ENCODE results near the gene DAAM1. TPM values are rescaled to one million over a fixed set of nuclear protein-coding genes. Genes with fewer than 3 reads are reported as not detected.

Gene DAAM1
- 10 to 100 TPM in 2 of 6 experiments, 1 to 10 TPM in 4; 7.5 to 12.2 (median 8.6) TPM for total RNA-seq (2021; fragmentation: NEBNext Ultra II Directional; extraction: Animal tissue kit (Norgen Biotek cat#: 25700))
- long read RNA-seq, partial matches to known transcripts, result 2 of 5 reads
- long read RNA-seq, other reads (novel, unspliced or antisense), result 0 of 5 reads

- H3K9me3 Mint-ChIP-seq, result no peaks in the 10 kb centered on the region
- DNase-seq, result peak; percentile 98
- peaks cover 25% of the 10 kb centered on the region for H3K4me1 Mint-ChIP-seq (ENCODE audit: low read depth)
- H3K36me3 Mint-ChIP-seq (ENCODE audit: low read depth), result no peaks in the 10 kb centered on the region
- peak within 1 kb of the TSS; percentile 97 for H3K27ac Mint-ChIP-seq
- TF ChIP-seq CTCF (IDR thresholded peaks at IDR 0.05), result no peak
- peaks cover 24% of the 10 kb centered on the region; the same call in 1 of the 2 replicates for H3K27me3 Mint-ChIP-seq (ENCODE audit: insufficient read depth)
- peak within 1 kb of the TSS; percentile 95 for H3K4me3 Mint-ChIP-seq
These were observed at the start of gene DAAM1 for GRCh38 chr14:59188461-59189090. DAAM1 (plus strand) TSS chr14:59188667; CDS start chr14:59263478, 74,811 bp downstream.

GRCh38 chr14:59139324-59139723 is 49.1 kb upstream of the DAAM1 start:
- Mint-ChIP-seq H3K4me1 (ENCODE audit: low read depth) (no peaks in the 10 kb centered on the region), H3K27me3 (ENCODE audit: insufficient read depth) (peaks cover 17% of the 10 kb centered on the region), H3K9me3 (no peaks in the 10 kb centered on the region), H3K36me3 (ENCODE audit: low read depth) (no peaks in the 10 kb centered on the region), H3K27ac (no peak overlapping the region), H3K4me3 (no peak overlapping the region)
- TF ChIP-seq CTCF (IDR thresholded peaks at IDR 0.05), result no peak
- no peak for DNase-seq

GRCh38 chr14:59140106-59140843 is 48.2 kb upstream of the DAAM1 start:
- no peak overlapping the region for H3K27ac Mint-ChIP-seq
- H3K9me3 Mint-ChIP-seq, result no peaks in the 10 kb centered on the region
- H3K4me1 Mint-ChIP-seq (ENCODE audit: low read depth), result no peaks in the 10 kb centered on the region
- no peak overlapping the region for H3K4me3 Mint-ChIP-seq
- TF ChIP-seq CTCF (IDR thresholded peaks at IDR 0.05), result no peak
- peaks cover 16% of the 10 kb centered on the region for H3K27me3 Mint-ChIP-seq (ENCODE audit: insufficient read depth)
- H3K36me3 Mint-ChIP-seq (ENCODE audit: low read depth), result no peaks in the 10 kb centered on the region
- DNase-seq, result no peak

GRCh38 chr14:59146484-59146883 is 42.0 kb upstream of the DAAM1 start:
- Mint-ChIP-seq H3K27me3 (ENCODE audit: insufficient read depth) (peaks cover 19% of the 10 kb centered on the region), H3K36me3 (ENCODE audit: low read depth) (no peaks in the 10 kb centered on the region), H3K27ac (no peak overlapping the region), H3K9me3 (no peaks in the 10 kb centered on the region), H3K4me3 (no peak overlapping the region), H3K4me1 (ENCODE audit: low read depth) (no peaks in the 10 kb centered on the region)
- TF ChIP-seq CTCF (IDR thresholded peaks at IDR 0.05), result no peak
- no peak for DNase-seq

DNA sequence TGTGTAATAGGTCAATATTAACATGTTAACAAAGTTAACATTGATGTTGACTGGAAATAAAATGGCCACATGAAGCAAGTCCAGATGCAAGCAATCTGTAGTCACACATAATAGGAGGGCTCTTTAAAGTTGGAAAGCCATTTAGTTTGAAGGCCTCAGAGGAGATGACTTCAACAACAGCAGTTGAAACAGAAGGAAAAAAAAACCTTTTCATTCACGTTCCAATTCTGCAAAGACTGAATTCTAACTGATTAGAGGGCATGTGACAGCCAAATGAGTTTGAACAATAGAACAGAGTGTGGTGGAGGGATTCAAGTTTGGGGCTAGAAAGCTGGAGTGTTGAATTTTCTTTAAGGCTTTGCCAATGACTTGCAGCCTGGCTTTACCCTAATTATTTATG is 41.5 kb upstream of the DAAM1 start:
- H3K27ac Mint-ChIP-seq, result no peak overlapping the region
- no peak for TF ChIP-seq CTCF (IDR thresholded peaks at IDR 0.05)
- DNase-seq, result no peak
- H3K27me3 Mint-ChIP-seq (ENCODE audit: insufficient read depth), result peaks cover 21% of the 10 kb centered on the region
- H3K4me1 Mint-ChIP-seq (ENCODE audit: low read depth), result no peaks in the 10 kb centered on the region
- no peaks in the 10 kb centered on the region for H3K36me3 Mint-ChIP-seq (ENCODE audit: low read depth)
- no peaks in the 10 kb centered on the region for H3K9me3 Mint-ChIP-seq
- no peak overlapping the region for H3K4me3 Mint-ChIP-seq
